DND-41 (cell line): ENCODE measurements around the gene ZCCHC14.

Experiments
- ATAC-seq: fragments of 200-7000 bp; cut with Tn5 transposase; 3 replicates; pipeline ENCODE4 v1.9.1; 2021; ENCODE audit warnings: low read depth; ENCODE audit not compliant: insufficient read depth
- DNase-seq: peaks from one replicate; pipeline ENCODE4 v3.0.0-alpha.2; 2020
- H2AFZ ChIP-seq: 2 replicates; pipeline ENCODE4 v1.6.0; 2012; ENCODE audit warnings: low read depth, low read length
- H3K27ac ChIP-seq: 2 replicates; pipeline ENCODE4 v1.5.1; 2012; ENCODE audit warnings: low read length, inconsistent platforms
- H3K27me3 ChIP-seq: fragments of 200-600 bp; sonication (generic); 2 replicates; pipeline ENCODE4 v1.6.0; 2012; ENCODE audit warnings: low read length, mild to moderate bottlenecking, inconsistent platforms; ENCODE audit not compliant: insufficient read depth, poor library complexity
- H3K36me3 ChIP-seq: 2 replicates; pipeline ENCODE4 v1.5.1; 2012; ENCODE audit warnings: low read length, inconsistent platforms; ENCODE audit not compliant: insufficient read depth
- H3K4me1 ChIP-seq: 2 replicates; pipeline ENCODE4 v1.5.1; 2012; ENCODE audit warnings: mild to moderate bottlenecking, low read length; ENCODE audit not compliant: insufficient read depth
- H3K4me2 ChIP-seq: 2 replicates; pipeline ENCODE4 v1.6.0; 2012; ENCODE audit warnings: mild to moderate bottlenecking, moderate library complexity, low read length, inconsistent platforms; ENCODE audit not compliant: insufficient read depth
- H3K4me3 ChIP-seq, 2 experiments: fragments of 200-600 bp in 1 of 2; shearing (Covaris generic) in 1 of 2; 2 replicates each; pipeline ENCODE4 v1.5.1; 2012 to 2016; ENCODE audit warnings: inconsistent platforms in 2 of 2, low read length in 2 of 2, mild to moderate bottlenecking in 2 of 2, low read depth in 1 of 2, moderate library complexity in 1 of 2
- H3K79me2 ChIP-seq: 2 replicates; pipeline ENCODE4 v1.6.0; 2012; ENCODE audit warnings: low read length, inconsistent platforms; ENCODE audit not compliant: insufficient read depth
- H3K9ac ChIP-seq: 2 replicates; pipeline ENCODE4 v1.6.0; 2012; ENCODE audit warnings: low read depth, mild to moderate bottlenecking, inconsistent platforms, low read length, moderate library complexity
- H3K9me3 ChIP-seq: 2 replicates; pipeline ENCODE4 v1.5.1; 2012; ENCODE audit warnings: low read length, moderate library complexity, mild to moderate bottlenecking, inconsistent platforms; ENCODE audit not compliant: insufficient read depth, severe bottlenecking
- H4K20me1 ChIP-seq: 2 replicates; pipeline ENCODE4 v1.6.0; 2012; ENCODE audit warnings: low read length; ENCODE audit not compliant: insufficient read depth
- EZH2 ChIP-seq: IDR thresholded peaks from 3 replicates; pipeline ENCODE4 v1.6.1; 2012; ENCODE audit warnings: borderline replicate concordance, low read depth, mild to moderate bottlenecking, moderate library complexity, low read length, inconsistent platforms; ENCODE audit not compliant: severe bottlenecking
- TF ChIP-seq, protein P1 (sequence below): IDR thresholded peaks from 2 replicates; pipeline ENCODE4 v1.5.1; 2012; ENCODE audit warnings: borderline replicate concordance, low read length, moderate library complexity, mild to moderate bottlenecking; ENCODE audit not compliant: poor library complexity, severe bottlenecking; ENCODE audit errors: extremely low read depth

ZCCHC14 gene

DNA sequence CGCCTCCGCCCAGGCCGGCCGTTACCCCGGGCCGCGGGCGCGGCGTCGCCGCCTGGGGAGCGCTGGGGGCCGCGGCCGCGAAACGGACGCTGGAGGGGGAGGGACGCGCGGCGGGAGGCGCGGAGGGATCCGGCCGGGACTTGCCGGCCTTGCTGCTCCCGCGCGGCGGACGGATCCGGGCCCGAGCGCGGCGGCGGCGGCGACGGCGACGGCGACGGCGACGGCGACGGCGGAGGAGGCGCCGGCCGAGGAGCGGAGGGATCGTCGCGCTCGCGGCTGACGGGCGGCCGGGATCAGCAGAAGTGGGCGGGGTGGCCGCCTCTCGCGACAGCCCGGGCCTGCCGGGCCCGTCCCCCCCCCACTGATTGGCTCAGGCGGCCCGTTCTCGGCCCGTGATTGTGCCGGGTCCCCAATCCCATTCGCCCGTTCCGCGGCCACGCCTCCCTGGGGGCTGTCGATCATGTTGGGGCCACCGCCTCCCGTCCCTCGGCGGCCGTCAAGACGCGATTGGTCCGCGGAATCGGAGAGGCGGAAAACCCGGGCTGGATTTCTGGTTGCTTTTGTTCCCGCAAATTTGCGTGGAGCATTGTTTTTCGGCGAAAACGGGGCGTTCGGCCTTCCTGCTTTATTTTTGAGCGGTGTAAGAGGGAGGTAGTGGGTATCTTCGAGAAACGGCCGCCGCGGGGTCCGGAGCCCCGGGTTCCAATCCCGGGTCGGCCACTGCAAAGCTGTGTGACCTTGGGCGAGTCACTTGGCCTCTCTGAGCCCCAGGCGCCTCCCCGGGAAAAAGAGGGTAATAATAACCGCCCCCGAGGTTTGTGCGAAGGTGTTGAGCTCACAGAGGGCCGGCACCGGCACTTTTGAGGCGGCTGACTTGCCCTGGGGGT lies at the start of gene ZCCHC14:
Gene ZCCHC14, minus strand, starts transcription at position 304 of the 887 bp plus-strand sequence. CDS start 786 bp downstream, outside the sequence.
- DNase-seq (no peak), ATAC-seq (no peak)
- peaks cover 3% of the 10 kb centered on the region for H3K27me3 ChIP-seq
- H4K20me1 ChIP-seq: no peaks in the 10 kb centered on the region
- H3K36me3 ChIP-seq: no peaks in the 10 kb centered on the region
- TF ChIP-seq, protein P1, sequence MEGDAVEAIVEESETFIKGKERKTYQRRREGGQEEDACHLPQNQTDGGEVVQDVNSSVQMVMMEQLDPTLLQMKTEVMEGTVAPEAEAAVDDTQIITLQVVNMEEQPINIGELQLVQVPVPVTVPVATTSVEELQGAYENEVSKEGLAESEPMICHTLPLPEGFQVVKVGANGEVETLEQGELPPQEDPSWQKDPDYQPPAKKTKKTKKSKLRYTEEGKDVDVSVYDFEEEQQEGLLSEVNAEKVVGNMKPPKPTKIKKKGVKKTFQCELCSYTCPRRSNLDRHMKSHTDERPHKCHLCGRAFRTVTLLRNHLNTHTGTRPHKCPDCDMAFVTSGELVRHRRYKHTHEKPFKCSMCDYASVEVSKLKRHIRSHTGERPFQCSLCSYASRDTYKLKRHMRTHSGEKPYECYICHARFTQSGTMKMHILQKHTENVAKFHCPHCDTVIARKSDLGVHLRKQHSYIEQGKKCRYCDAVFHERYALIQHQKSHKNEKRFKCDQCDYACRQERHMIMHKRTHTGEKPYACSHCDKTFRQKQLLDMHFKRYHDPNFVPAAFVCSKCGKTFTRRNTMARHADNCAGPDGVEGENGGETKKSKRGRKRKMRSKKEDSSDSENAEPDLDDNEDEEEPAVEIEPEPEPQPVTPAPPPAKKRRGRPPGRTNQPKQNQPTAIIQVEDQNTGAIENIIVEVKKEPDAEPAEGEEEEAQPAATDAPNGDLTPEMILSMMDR: no peak
- TF ChIP-seq EZH2: no peak
- no peak within 1 kb of the TSS for H3K27ac ChIP-seq
- no peaks in the 10 kb centered on the region for H3K79me2 ChIP-seq
- no peak within 1 kb of the TSS for H3K4me3 ChIP-seq
- no peaks in the 10 kb centered on the region for H3K9me3 ChIP-seq
- no peak within 1 kb of the TSS for H3K9ac ChIP-seq
- no peak within 1 kb of the TSS for H2AFZ ChIP-seq
- no peaks in the 10 kb centered on the region for H3K4me1 ChIP-seq
- H3K4me2 ChIP-seq: no peak within 1 kb of the TSS

DNA sequence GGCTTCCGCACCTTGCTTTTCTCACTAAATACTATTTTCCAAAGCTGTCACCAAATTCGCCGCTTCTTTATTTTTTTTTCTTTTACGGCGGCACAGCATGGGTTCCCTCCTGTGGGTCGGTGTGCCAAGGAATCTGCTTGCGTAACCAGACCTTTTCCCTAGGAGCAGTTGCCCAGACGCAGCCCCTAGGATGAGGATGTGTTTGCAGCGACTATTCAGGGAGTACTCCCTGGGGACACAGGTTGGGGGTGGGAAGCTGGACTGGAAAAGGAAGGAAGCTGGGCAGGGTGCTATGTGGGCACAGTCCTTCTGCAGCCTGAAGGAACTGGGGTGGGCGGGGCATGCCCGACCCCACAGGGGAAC lies 49.0 kb upstream of the ZCCHC14 start:
- H3K27me3 ChIP-seq: no peaks in the 10 kb centered on the region

DNA sequence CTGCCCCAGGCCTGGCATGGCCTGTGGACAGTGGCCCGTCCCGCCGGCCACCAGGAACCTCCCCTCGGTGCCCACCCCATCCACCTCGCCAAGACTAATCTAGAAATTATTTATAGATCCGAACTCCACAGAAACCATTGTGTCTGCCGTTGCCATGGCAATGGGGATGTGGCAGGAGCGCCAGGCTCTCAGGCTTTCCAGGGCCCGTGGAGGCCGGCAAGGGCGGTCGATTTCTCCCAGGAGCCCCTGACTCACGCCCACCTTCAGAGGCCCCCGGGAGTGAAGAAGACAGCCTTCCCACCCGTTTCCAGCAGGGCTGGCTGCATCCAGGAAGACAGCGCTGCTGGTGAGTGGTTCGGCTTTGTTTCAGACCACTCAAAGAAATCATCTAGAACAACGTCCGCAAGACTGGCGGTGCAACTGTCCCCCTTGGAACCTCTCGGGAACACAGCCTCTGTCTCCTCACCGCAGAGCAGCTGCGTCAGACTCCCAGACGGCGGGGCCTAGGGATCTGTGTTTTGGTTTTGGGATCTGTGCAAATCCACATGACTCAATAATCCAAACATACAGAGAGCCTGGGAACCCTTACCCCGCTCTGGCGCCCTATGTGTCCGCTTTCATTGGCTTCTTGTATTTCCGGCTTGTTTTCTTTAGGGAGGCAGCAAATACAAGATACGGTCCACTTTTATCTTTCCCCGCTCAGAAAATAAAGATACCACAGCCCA lies 48.5 kb upstream of the ZCCHC14 start:
- no peak overlapping the region for H2AFZ ChIP-seq
- H3K4me1 ChIP-seq: no peaks in the 10 kb centered on the region
- H3K9ac ChIP-seq: no peak overlapping the region
- no peaks in the 10 kb centered on the region for H3K9me3 ChIP-seq
- DNase-seq (no peak), ATAC-seq (no peak)
- no peaks in the 10 kb centered on the region for H3K79me2 ChIP-seq
- H3K36me3 ChIP-seq: no peaks in the 10 kb centered on the region
- TF ChIP-seq, protein P1: no peak
- no peak for TF ChIP-seq EZH2
- no peaks in the 10 kb centered on the region for H4K20me1 ChIP-seq
- no peaks in the 10 kb centered on the region for H3K27me3 ChIP-seq
- no peak overlapping the region for H3K4me2 ChIP-seq
- no peak overlapping the region for H3K4me3 ChIP-seq
- H3K27ac ChIP-seq: no peak overlapping the region

More for the DNA sequence above, 49.0 kb upstream of the ZCCHC14 start:
- no peaks in the 10 kb centered on the region for H3K4me1 ChIP-seq
- ATAC-seq (no peak), DNase-seq (no peak)
- H3K4me3 ChIP-seq: no peak overlapping the region
- no peak overlapping the region for H3K4me2 ChIP-seq
- no peaks in the 10 kb centered on the region for H3K9me3 ChIP-seq
- no peak overlapping the region for H2AFZ ChIP-seq
- no peaks in the 10 kb centered on the region for H3K36me3 ChIP-seq
- TF ChIP-seq EZH2: no peak
- TF ChIP-seq, protein P1: no peak
- H4K20me1 ChIP-seq: no peaks in the 10 kb centered on the region
- no peaks in the 10 kb centered on the region for H3K79me2 ChIP-seq
- H3K27ac ChIP-seq: no peak overlapping the region
- H3K9ac ChIP-seq: no peak overlapping the region
